8988T (cell line): Measurements from ENCODE around the gene MARCHF9.

ENCODE experiments used
- DNase-seq: peaks from one replicate; pipeline ENCODE4 v3.0.0; 2011

Gene MARCHF9

DNA sequence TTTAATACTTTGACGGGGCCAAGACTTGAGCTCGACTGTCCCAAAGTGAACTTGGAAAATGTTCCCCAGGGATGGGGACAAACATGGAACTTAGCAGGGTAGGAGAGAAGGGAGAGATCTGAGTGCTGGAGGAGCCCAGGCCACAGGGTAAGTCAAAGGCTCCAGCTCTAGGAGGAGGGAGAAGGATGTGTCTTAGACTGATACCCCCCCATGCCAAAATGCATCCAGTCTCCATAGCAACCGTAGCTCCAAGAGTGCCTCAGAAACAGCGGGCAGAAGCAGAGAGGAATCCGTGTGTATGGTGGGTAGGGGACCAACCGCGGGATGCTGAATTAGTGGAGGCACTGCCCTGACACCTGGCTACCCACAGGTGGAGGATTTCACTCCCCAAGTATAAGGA is 15.5 kb upstream of the MARCHF9 start:
- no peak for DNase-seq

DNA sequence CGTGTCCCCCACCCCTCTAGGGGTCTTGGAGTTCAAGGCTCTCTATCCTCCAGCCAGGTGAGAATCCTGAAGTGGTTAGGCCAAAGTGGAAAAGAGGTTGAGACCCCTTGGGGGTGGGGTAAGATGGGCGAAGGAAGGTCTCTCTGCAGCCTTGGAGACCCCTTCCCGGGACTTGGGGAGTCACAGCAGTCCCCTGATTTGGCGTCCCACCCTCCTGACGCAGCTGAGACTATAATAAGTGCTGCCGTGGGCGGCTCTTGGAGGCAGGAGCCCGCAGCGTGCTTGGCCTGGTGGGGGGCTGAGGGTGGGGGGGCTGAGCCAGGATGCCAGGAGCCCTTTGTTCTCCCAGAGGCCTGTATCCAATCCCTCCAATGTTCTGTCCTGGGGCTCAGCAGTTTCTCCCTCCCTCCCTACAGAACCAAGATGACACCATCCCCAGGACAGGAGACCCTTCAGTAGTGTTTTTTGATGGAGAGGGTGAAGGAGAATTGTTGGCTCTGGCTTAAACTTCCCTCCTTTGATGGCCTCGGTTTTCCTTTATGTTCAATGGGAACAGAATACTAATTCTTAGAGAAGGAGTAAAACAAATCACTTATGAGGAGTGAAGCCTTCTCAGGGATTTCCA is 14.9 kb upstream of the MARCHF9 start:
- DNase-seq, result no peak

DNA sequence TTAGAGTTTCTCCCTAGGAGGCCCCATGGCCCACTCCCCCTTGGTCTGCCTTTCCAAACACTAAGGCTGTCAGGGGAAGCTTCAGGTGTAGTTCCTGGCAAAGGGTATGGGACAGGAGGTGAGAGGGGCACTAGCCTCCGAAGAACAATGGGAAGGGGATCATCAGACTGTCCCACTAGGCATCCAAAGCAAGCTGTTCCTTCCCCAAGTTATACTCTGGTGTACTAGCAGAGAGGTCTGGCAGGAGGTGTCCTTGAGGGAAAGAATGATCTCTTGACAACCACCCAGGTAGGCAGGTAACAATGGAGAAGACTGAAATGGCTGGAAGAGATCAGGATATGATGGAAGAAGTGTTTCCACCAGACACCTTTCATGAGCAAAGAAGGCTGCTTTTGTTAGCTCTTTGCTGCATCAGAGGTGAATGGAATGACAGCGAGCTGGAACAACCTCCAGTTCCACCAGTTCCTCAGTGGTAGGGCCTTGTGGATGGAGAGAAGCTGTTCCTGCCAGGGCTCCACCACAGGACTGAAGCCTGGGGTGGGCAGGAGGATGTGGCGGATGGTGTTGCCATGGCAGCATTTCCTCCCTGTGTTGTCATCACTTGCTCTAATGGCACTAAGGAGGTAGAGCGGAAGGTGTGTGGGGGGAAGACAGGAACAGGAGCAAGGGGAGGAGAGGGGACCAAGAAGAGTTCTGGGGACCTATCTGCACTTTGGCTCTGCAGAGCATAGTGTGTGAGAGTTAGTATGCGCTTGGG is 14.1 kb upstream of the MARCHF9 start:
- no peak for DNase-seq

GRCh38 chr12:57741413-57741789 is 13.5 kb upstream of the MARCHF9 start:
- DNase-seq, result no peak

DNA sequence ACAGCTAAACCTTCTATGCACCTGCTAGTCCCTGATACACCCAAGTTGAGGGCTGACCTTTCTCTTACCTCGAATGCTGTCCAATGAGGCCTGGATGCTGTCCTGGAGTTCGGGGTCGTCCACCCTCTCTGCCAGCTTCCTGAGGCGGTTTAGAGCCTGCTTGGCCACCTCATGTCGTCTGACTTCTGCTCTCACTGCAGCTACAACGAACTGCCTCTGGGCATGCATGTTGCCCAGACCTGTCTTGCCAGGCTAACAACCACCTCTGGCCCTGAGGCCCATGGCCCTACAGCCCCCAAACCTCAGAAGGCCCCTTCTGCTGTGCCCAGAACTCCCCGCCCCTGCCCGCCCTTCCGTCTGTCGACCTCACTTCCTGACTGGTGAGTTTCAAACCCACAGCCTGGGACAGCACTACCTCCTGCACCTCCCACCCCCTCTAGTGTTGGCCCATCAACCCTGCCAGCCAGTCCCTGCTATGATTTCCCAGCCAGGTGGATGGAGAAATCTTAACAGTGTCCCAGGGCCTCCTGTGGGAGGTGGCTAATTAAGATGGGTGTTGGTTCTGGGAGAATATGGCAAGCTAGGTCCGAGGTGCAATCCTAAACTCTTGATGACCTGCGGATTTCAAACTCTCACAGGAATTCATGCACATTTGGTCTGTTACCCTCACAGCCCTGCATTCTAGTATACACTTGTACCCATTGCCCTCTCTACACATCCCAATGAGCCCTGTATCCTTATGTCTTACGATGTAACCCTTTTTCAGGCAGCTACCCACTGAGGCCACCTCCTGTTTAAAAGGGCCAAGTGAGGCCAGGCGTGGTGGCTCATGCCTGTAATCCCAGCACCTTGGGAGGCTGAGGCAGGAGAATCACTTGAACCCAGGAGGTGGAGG is 12.8 kb upstream of the MARCHF9 start:
- peak; percentile 79 for DNase-seq

DNA sequence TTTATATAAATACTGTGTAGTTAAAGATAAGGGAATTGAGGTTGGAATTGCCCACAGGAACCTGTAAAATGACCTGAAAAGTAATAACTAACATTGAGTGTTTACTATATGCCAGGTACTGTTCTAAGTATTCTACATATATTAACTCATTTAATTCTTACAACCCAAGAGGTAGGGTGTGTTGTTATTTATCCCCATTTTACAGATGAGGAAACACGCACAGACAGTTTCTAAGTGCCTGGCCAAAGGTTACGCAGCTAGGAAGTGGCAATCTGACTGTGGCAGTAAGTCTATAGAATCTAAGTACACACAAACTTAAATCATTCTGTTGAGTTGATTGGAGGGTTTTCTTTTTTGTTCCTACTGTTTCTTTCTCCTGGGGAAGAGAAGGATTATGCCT is 11.1 kb upstream of the MARCHF9 start:
- no peak for DNase-seq

GRCh38 chr12:57744194-57744776 is 10.6 kb upstream of the MARCHF9 start:
- DNase-seq, result no peak

- peak; percentile 81 for DNase-seq
Observed at GRCh38 chr12:57744777-57745484, 10.0 kb upstream of the MARCHF9 start, which contains the start of gene TSPAN31. TSS of gene TSPAN31 (plus strand) at chr12:57745039. CDS start at chr12:57745155, 116 bp downstream.

GRCh38 chr12:57745485-57745881 is 9.4 kb upstream of the MARCHF9 start:
- no peak for DNase-seq

DNA sequence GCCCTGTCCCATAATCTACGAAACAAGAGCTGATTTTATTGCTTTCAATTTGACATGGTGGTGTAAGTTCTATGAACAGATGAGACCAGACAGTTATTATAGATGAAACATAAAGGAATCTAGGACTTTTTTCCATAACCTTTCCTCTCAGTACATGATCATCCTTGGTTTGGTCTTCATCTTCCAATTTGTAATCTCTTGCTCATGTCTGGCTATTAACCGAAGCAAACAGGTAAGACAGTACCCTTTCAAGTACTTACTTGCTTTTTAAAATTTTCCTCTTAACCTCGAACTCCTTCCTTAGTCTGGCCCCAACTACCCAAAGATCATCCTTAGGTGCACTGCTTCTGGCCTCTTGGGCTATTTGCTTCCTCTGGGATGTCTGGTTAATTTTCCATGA is 8.9 kb upstream of the MARCHF9 start:
- no peak for DNase-seq

- DNase-seq, result no peak
Observed at GRCh38 chr12:57749061-57749460, 5.8 kb upstream of the MARCHF9 start.

GRCh38 chr12:57750561-57751431 is 4.1 kb upstream of the MARCHF9 start:
- no peak for DNase-seq

DNA sequence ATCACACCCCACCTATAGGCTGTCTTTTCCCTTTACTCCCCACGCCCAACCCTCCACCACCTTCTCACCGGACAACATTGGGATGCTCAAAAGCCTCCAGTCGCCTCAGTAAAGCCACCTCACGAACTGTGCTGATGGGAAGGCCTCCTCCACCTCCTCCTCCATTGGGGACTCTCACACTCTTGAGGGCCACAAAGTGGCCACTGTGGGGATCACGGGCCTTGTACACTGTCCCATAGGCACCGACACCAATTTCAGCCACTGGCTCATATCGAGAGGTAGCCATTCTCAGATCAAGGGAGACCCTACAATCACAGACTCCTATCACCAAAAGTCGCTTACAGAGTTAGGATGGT is 3.5 kb upstream of the MARCHF9 start:
- no peak for DNase-seq

GRCh38 chr12:57751788-57752667 is 2.9 kb upstream of the MARCHF9 start, which contains the start of gene CDK4:
TSS of gene CDK4 (minus strand) at chr12:57752310. CDS start at chr12:57751717, 593 bp downstream.
- peak; percentile 98 for DNase-seq

DNA sequence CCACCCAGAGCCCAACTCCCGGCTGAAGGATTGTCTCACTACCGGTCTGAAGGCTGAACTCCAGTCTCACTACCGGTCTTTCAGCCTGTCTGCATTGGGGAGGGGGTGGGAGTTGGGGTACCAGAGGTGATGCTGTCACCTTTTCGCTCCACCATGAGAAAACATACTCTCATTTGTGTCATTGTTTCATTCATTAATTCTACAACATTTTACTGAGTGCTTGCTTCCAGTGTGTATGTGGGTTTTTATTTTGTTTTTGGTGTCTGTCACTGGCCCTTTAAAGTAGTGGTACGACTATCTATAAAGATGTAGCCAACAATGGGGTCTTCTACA is 2.3 kb upstream of the MARCHF9 start:
- DNase-seq, result no peak

GRCh38 chr12:57753756-57754337 is 1.1 kb upstream of the MARCHF9 start:
- DNase-seq, result no peak

GRCh38 chr12:57755194-57755453 is 221 bp downstream of the MARCHF9 start:
- DNase-seq, result no peak

- no peak for DNase-seq
Observed at GRCh38 chr12:57755454-57756372, 810 bp downstream of the MARCHF9 start.
